HG03103 (cell line): ENCODE data around the gene SERBP1.
A peak's percentile ranks its signal among the peaks of the same experiment; 100 is the strongest.
"Not testable (repeated sequence)": the region's sequence is repeated elsewhere in the genome, so short reads cannot be mapped to it uniquely, and the experiment has no call there.

Source experiments
- ATAC-seq: cut with Tn5 transposase; IDR thresholded peaks from one replicate; pipeline ENCODE4 v1.9.1; 2021; ENCODE audit warnings: low read depth; ENCODE audit not compliant: unreplicated experiment

Gene SERBP1

DNA sequence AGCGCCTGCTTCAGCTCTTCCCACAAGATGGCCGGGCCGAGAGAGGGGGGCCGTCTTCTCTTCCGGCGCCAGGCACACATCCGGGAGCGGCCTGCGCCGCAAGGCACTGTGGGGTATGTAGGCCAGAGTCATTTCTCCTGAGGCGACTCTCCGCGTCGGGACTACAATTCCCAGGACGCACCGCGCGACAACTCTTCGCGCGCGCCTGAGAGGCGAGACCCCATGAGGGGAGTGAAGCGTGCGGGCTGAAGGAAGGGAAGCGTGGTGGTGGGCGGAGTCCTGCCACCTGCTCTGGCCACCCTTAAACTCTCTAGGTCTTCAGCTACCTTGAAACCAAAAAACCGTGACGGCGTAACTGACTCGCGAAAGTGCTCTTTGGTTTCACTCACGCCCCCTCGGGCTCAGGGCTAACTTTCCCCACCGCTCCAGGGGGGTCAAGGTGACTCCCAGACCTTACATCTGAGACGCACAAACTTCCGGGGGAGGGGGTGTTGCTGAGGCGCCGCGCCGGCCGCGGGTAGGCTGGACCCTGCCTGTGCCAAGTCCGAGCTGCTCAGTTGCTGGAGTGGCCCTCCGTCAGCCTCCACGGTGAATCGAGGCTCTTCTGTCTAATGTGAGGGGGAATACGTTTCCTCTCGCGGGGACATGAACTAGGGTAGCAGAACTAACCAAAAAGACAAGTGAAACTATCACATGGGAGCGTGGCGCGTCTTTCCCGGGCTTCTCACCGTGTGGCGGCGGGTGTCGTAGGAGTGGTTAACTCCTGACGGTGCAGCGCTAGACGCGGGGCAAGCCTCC lies at the start of gene SERBP1:
SERBP1 (minus strand) TSS at position 45 of the 798 bp plus-strand sequence. CDS start 102 bp downstream, outside the sequence.
- peak; percentile 78 for ATAC-seq

DNA sequence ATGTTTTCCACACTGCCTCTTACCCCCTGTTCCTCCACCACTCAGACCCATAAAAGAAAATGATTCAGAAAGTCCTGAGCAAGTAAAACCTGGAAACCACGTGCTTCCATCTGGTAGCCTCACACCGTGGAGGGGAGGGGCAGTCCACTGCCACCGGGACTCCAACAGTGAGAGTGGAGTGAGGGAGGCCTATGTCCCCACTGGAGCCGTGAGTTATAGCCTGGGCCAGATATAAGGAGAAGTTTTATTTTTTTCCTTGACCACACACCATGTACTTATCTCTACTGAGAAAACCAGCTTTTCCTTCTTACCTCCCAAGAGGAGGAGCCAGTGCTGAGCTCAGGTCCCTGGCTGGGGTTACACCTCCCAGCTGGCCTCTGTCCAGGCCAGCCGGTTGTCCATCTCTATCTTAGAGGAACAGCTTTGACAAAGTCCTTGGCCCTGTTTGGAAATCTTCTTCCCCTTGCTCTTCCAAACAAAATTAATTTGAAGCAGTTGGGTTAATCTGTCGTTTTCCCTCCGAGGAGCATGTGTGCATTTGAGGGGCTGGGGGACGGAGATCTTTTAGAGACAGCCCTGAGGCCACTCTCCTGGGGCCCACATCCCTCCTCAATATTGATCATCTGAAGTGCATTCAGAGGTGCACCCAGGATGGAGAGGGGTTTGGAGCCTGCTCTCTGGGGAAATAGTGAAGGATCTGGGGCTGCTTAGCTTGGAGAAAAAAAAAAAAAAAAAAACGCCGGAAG lies 49.1 kb upstream of the SERBP1 start:
- no peak for ATAC-seq

DNA sequence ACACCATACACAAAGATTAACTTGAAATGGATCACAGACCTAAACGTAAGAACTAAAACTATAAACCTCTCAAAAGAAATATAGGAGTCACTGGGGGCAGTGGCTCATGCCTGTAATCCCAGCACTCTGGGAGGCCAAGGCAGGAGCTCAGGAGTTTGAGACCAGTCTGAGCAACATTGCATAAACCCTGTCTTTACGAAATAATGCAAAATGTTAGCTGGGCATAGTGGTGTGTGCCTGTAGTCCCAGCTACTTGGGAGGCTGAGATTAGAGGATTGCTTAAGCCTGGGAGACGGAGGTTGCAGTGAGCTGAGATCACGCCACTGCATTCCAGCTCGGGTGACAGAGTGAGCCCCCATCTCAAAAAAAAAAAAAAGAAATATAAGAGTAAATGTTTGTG lies 46.7 kb upstream of the SERBP1 start:
- ATAC-seq: no peak

DNA sequence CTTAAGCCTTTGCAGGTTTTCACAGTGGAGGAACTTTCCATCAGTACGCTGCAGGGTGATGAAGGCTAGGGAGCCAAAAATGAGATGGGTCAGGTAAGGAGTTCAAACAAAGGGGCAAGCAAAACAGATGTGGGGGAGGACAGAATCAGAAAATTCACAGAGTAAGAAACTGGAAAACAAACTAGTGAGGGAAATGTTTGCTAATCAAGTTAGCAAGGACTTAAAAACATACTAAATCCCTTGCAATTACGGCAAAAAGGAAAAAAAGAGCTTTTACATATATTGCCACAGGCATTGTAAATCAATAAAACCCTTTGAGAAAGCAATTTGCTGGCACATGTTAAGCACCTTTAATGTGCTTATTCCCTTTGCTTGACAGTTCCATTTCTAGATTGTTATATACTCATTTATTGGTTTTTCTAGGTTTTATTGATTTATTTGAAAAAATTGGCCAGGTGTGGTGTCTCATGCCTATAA lies 45.8 kb upstream of the SERBP1 start:
- no peak for ATAC-seq

DNA sequence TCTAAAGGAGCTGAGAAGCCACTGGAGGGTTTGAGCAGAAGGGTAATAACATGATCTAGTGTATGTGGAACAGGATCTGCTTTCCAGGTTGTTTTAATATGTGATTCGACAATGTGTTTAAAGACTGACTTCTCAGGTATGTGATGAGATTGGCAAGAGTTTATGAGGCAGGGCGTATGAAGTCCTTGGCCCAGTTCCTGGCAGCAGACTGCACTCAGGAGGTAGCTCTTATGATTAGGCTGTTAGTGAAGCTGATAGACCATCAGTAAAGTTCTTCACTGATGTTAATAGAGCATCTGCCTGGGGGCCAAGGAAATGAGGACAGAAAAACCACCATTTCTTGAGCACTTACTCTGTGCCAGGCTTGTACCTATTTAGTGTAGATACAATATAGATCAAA lies 41.9 kb upstream of the SERBP1 start:
- no peak for ATAC-seq

DNA sequence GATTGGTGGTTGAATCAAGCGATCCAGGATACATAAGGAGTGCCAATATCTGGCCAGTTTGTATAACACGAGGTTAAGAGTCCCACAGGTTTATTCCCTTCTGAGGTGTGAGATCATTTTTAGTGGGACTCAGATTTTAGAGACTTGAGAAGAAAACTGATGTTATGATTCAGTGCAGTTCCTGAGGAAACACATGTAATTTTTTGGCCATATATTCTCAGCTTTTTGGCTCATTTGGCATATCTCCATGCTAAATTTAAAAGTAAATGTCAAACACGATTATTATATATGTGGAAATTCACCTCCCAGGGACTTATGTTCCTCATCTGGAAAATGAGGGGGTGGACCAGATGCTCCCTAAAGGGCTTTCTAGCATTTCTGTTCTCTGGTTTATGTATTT lies 39.2 kb upstream of the SERBP1 start:
- no peak for ATAC-seq

DNA sequence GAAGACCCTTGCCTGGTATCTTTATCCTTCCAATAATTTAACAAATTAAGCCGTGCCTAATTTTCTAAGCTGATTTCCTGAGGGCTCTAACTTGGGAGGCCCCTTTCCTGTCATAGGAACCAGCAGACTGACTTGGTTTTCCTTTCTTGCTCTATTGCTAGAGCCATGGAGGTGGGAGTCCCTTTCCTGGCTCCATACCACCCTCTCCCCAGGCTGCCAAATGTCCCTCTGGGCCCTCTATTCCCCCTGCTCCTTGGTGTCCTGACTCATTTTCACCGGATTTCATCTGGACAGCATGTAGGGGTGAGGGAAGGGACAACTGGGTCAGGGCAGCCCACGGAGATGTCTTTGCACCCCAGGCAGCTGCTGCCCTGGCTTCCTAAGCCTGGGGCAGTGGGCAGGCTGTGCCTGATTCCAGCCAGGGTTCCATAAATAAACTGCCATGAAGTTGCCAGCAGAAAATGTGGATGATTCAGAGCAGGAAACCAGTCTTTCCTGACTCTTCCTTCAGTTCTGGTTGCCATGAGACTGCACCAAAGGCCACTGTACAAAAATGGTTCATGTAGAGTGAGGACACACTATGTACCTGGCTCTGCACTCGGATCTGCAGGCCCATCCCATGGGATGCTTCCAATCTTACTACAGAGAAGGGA lies 38.0 kb upstream of the SERBP1 start:
- no peak for ATAC-seq

DNA sequence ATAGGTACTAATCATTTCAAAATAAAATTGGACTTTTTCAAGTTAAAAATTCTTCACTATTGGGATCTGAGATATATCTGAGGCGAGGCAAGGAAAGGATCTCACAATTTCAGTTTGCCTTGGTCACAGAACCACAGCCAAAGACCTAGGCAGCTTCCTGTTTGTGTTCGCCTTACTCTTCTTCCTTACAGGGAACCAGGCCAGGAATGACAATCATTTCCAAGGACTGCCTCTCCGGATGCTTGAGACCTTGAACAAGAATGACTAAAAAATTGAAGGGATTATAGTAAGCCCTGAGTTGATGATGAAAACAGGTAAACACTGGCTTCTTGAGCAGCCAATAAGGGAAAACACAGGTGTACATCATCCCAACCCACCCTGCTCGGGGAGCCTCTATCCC lies 35.2 kb upstream of the SERBP1 start:
- no peak for ATAC-seq

DNA sequence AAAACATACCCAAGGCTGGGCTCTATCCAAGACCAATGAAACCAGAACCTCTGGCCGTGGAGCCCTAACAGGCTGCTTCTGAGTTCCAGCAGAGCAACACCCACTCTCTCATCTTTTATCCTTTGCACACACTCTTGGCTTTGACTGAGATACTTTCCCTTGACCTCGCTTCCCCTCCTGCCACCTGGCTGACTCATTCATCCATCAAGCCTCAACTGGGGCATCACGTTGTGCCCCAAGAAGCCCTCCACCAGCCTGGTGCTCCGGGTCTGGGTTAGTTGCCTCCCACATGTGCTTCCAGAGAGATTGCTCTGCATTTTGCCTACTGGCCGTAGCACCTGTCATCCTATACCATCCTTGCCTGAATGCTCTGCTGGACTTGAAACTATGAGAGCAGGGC lies 34.5 kb upstream of the SERBP1 start:
- no peak for ATAC-seq

DNA sequence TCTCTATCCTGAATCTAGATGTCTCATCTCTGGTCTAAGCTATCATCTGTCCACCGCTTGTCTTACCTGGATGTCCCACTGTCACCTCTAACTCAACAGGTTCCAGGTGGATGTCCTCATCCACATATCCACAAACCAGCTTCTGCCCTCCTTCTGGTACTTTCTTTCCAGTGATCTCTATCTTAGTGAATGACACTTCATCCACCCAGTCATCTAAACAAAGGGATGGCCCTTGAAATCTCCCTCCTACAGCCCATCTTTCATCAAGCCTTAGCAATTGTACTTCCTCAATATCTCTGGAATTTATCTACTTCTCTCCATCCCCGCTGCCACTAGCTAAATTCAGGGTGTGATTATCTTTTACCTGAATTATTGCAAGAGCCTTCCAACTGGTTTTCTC lies 33.9 kb upstream of the SERBP1 start:
- no peak for ATAC-seq

DNA sequence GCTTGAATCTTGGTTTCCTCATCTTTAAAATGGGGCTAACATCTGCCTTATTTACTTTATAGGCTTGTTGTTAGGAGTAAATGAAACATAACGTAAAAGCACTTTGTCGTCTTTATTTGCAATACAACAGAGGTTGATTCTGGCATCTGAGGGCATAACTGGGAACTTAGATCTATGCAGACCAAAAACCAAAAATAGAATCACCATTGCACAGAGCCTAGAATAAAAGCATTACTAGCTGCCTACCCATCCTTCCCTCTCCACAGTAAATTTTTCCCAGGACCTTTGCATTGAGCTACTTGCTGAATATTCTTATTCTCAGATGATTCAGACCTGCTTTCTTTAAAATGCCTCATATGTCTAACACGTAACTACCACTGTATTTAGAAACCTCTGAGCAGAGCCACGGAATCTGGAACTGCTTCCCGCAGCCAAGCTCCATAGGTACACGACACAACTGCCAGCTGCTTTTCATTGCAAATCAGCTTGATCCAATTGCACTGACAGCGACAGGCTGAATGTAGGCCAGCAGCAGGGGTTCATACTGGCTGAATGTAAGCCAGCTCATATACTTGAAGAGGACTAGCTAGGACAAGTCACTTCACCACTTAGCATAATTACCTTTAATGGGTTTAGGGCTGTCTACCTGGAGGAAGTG lies 33.2 kb upstream of the SERBP1 start:
- no peak for ATAC-seq

DNA sequence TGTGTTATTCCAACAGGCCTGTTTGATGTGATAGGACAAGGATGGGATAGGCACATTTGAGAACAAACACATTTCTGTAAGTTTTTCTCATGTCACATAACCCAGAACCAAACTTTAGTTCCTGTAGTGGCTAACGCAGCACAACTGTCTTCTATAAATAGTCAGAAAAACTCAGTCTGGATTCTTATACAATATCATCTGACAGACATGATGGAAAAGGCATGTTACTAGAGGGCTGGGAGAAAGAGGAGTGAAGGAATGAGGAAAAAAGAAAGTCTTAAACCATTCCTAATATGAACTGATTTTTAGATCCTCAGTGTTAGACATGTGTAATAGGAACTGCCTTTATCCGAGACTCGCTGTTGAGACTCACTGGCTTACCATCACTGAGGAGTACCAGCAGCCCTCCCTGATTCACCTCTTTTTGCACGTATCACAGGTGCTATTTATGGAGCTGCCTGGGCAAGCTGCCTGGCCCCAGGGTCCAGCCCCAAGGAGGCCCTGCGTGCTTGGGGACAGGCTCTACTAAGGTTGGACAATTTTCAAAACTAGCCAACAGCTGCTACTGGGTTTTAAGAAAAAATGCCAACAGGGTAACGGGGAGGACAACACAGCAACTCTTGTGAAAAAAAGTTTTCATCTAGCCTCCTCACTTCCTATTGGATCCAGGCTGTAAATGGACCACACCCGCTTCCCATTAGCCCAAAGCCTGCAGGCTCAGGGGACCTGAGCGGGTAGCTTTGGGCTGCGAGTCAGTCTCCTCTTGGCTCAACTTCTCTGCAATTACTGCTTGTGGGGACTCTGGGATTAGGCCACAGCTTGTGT lies 30.7 kb upstream of the SERBP1 start:
- no peak for ATAC-seq

DNA sequence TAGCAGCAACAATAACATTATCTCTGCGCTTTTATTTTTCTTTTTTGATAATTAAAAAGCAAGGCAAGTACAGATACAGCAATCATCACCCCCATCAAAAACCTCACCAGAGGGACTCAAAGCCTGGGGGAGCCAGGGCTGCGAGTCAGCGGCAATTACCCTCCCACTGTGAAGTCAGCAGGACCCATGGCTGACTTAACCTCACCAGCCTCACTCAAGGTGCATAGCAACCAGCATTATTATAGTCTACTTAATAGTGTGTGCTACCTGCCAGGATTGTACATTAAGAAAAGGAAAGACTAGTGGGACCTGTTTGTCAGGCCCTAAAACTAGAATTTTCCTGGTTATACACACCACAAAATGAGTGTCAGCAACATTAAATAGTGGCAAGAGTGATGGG lies 28.9 kb upstream of the SERBP1 start:
- ATAC-seq: no peak

DNA sequence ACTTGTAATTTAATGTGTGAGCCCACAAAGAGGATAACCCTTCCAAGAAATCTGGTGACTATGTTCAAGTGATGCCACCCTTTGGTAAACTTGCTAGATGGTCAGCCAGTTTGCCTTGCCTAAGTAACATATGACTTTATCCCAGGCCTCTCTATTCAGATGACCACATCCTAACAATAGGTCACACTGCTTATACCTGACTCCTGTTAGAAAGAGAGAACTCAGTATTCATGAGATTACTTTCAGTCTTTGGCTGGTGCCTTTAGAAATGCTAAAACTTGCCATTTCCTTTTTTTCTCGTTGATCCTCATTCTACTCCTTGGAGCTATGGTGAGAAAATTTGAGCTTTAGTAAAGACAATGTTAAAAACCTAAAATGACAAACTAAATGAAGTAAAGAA lies 28.5 kb upstream of the SERBP1 start:
- no peak for ATAC-seq

DNA sequence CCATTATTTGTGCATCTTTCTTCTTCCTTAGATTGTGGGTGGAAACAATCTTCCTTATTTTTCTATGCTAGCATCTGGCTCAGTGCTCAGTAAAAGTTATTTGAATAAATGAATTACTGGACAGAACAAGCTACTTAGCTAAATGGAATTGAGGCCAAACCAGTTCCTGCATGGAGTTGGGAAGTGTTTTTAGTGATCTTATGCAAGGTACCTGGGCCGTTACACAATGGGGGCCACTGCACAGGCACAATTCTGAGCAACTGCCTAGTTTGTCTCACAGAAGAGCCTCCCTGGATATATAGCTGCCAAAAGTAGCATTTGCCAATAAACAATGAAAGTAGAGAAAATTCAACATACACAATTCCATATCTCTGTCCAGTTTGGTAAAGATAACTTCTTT lies 27.0 kb upstream of the SERBP1 start:
- ATAC-seq: no peak

DNA sequence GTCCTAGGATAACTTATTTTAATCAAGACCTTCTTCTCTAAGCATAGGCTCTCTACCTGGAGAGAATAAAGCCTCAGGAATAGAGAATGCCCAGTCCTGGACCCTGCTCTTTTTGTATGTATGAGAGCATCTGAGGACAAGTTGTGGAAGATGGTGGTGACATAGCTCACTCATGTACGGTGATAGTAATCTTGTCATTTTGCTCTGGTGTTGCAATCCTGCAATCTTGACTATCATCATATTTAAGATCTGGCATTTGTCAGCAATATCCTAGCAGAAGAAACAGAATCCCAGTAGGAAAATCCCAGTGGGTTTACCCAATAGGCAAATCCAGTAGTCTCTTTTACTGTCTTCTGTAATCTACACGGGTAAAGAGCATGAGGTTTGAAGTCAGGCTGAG lies 21.6 kb upstream of the SERBP1 start:
- no peak for ATAC-seq

DNA sequence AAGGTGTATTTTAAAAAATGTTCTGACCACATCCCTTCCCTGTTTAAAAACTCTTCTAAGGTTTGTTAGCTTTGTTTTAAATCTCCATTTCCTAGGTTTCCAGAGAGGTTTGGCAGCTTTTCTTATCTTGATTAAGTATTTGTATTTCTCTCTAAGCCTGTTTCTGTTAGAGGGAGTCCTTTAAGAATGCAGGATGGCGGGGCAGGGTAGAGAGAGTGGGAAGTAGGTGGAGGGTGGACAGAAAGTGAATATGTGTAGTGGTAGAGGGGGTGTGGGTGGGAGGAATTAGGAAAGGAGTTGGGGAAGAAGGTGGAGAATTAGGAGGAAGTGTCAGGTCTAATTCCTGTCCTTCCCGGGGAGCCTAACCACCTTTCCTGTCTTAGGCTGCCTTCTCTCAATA lies 21.2 kb upstream of the SERBP1 start:
- no peak for ATAC-seq

DNA sequence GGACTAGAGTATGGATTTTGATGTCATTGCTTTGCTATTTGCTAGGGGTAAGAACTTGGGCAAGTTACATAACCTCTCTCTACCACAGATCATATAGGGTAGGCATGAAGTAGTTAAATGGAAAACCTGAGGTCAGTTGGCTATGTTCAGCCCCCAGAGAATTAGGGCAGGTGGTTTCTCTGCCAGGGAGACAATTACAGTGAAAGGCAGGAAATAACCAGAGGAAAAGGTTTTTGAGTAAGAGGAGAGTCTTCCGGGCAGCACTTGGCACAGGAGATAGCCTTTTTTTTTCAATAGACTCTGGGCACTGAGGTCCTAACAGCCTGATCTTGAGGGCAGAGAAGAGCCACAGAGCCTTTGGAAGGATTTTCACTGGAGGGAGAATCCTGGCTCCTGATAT lies 16.7 kb upstream of the SERBP1 start:
- ATAC-seq: no peak

DNA sequence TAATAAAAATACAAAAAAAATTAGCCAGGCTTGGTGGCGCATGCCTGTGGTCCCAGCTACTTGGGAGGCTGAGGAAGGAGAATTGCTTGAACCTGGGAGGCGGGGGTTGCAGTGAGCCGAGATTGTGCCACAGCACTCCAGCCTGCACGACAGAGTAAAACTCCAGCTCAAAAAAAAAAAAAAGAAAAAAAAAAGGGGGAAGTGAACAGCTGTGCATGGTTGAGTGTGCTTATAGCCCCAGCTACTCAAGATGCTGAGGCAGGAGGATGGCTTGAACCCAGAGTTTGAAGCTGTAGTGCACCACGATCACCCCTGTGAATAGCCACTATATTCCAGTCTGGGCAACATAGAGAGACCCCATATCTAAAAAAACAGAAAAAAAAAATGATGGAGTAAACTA lies 15.8 kb upstream of the SERBP1 start:
- ATAC-seq: not testable (repeated sequence)

DNA sequence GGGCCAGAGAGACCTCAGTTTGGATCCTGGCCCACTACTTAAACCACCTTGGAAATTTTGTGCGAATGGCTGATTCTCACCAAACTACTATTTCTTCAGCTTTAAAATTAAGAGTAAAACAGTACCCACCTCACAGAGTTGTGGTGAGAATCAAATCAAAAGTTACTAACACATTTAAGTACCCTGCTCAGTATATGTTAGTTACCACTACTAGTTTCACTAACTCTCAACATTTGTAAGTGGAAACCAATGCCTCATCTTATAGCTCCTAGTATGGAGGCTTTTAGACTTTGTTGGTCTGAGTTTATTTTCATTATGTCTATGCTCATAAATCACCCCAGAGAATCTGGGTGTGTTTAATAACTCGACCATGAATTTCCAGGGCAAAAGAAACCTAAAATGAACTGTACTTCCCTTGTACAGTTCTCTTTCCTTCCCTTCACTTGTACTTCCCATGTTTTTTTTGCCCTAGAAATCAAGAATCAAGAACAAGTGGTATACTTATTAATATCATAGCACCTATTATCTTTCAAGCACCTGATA lies 11.6 kb upstream of the SERBP1 start:
- no peak for ATAC-seq
